ENCODE results near the gene NSMCE1.

The NSMCE1 gene

GRCh38 chr16:27191352-27191924 lies 77.1 kb downstream of the NSMCE1 start:
- no peak for DNase-seq (ENCODE audit: low read depth)

GRCh38 chr16:27190316-27190871 lies 78.2 kb downstream of the NSMCE1 start:
- no peak for DNase-seq (ENCODE audit: low read depth)

GRCh38 chr16:27189335-27189972 lies 79.1 kb downstream of the NSMCE1 start:
- DNase-seq (ENCODE audit: low read depth), result no peak

GRCh38 chr16:27188633-27189032 lies 79.9 kb downstream of the NSMCE1 start:
- DNase-seq (ENCODE audit: low read depth), result no peak

- no peak for DNase-seq (ENCODE audit: low read depth)
Observed at GRCh38 chr16:27185776-27186130, 82.8 kb downstream of the NSMCE1 start.

- DNase-seq (ENCODE audit: low read depth), result no peak
Observed at GRCh38 chr16:27182906-27183405, 85.6 kb downstream of the NSMCE1 start.

- DNase-seq (ENCODE audit: low read depth), result no peak
Observed at GRCh38 chr16:27181019-27181790, 87.4 kb downstream of the NSMCE1 start.

- peak; percentile 64 for DNase-seq (ENCODE audit: low read depth)
Observed at GRCh38 chr16:27179500-27180072, 89.0 kb downstream of the NSMCE1 start.

- DNase-seq (ENCODE audit: low read depth), result no peak
Observed at GRCh38 chr16:27177031-27177774, 91.4 kb downstream of the NSMCE1 start.

GRCh38 chr16:27175888-27176287 lies 92.7 kb downstream of the NSMCE1 start:
- DNase-seq (ENCODE audit: low read depth), result no peak
